ENCODE measurements around the gene PDE8B.

DNA sequence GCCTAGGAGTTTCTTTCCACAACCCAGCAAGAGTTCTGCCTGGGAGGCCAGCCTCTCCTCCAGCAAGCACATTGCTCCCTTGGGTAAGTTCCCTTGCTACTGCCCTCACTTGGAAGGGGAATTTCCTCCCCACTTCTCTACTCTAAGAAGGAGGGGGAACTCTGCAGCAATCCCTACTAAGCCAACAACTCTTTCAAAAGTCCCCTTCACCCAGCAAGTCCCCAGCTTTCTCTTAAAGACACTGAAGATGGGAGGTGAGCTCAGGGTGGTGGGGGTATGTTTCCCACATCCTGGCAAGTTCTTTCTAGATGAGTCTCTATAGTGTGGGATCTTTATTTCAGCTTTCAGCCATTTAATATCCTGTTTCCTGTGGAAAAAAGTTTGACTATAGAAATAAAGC is 49.0 kb downstream of the PDE8B start:
- TF ChIP-seq, protein P1, sequence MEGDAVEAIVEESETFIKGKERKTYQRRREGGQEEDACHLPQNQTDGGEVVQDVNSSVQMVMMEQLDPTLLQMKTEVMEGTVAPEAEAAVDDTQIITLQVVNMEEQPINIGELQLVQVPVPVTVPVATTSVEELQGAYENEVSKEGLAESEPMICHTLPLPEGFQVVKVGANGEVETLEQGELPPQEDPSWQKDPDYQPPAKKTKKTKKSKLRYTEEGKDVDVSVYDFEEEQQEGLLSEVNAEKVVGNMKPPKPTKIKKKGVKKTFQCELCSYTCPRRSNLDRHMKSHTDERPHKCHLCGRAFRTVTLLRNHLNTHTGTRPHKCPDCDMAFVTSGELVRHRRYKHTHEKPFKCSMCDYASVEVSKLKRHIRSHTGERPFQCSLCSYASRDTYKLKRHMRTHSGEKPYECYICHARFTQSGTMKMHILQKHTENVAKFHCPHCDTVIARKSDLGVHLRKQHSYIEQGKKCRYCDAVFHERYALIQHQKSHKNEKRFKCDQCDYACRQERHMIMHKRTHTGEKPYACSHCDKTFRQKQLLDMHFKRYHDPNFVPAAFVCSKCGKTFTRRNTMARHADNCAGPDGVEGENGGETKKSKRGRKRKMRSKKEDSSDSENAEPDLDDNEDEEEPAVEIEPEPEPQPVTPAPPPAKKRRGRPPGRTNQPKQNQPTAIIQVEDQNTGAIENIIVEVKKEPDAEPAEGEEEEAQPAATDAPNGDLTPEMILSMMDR (IDR thresholded peaks at IDR 0.05), result no peak
- no peak for TF ChIP-seq POLR2AphosphoS5 (IDR thresholded peaks at IDR 0.05)
